Heart right ventricle (tissue), 16 donors: ENCODE measurements around the gene DEPDC7. TPM values are rescaled to one million over a fixed set of nuclear protein-coding genes. Genes with fewer than 3 reads are reported as not detected.

Experiments
- ATAC-seq, 8 donors: fragments of 200-7000 bp; cut with Tn5 transposase; one replicate each; pipeline ENCODE4 v1.9.1; 2020; ENCODE audit warnings: mild to moderate bottlenecking in 8 of 8, moderate library complexity in 8 of 8, moderate number of reproducible peaks in 1 of 8
- DNase-seq, 2 donors: peaks; one replicate each; pipeline ENCODE4 v3.0.0-alpha.2; 2020
- H3K27ac ChIP-seq, 10 donors: fragments of 200-600 bp; sonication (generic) in 2 of 10; one replicate each; pipeline versions ENCODE4 v1.5.0 to v1.8.0; 2020 to 2022; ENCODE audit warnings: mild to moderate bottlenecking in 3 of 10
- H3K27me3 ChIP-seq, 7 donors: fragments of 200-600 bp; one replicate each; pipeline ENCODE4 v1.8.0; 2021 to 2022; ENCODE audit warnings: mild to moderate bottlenecking in 2 of 7
- H3K36me3 ChIP-seq, 9 donors: fragments of 200-600 bp; sonication (generic) in 1 of 9; one replicate each; pipeline versions ENCODE4 v1.5.0 to v1.8.0; 2020 to 2022; ENCODE audit warnings: mild to moderate bottlenecking in 2 of 9
- H3K4me1 ChIP-seq, 9 donors: fragments of 200-600 bp; sonication (generic) in 1 of 9; one replicate each; pipeline versions ENCODE4 v1.5.0 to v1.8.0; 2020 to 2022; ENCODE audit warnings: mild to moderate bottlenecking in 4 of 9
- H3K4me3 ChIP-seq, 10 donors: fragments of 200-600 bp; sonication (generic) in 2 of 10; one replicate each; pipeline versions ENCODE4 v1.5.0 to v1.8.0; 2020 to 2022; ENCODE audit warnings: mild to moderate bottlenecking in 7 of 10, moderate library complexity in 2 of 10
- H3K9me3 ChIP-seq, 11 donors: fragments of 200-600 bp in 10 of 11; sonication (generic) in 2 of 11; one replicate each; pipeline versions ENCODE4 v1.5.0 to v1.8.0; 2013 to 2022; ENCODE audit warnings: mild to moderate bottlenecking in 2 of 11, control low read depth in 1 of 11, moderate library complexity in 1 of 11
- WGBS, 2 donors: extraction: QIAGEN DNeasy Blood & Tissue Kit; methylation state at CpG; one replicate each; pipeline ENCODE4 v1.1.7; 2013; ENCODE audit warnings: inconsistent platforms in 1 of 2; 5-methylcytosine and 5-hydroxymethylcytosine counted together
- intact Hi-C, 10 donors: fragments of 100-400 bp; cut with DNase I; formaldehyde crosslinking; loops; one replicate each; pipeline versions ENCODE4 v1.11.1 to v1.14.2; 2022
- polyA plus RNA-seq, 2 donors: library from polyadenylated mRNA; stranded (reverse); fragments of 200-250 nt; gene quantifications; one replicate each; pipeline ENCODE4 v1.2.3, GENCODE V29; 2013
- total RNA-seq, 10 donors: library from RNA; stranded (reverse); fragmentation: NEBNext Ultra II Directional in 3 of 10; extraction: Animal tissue kit (Norgen Biotek cat#: 25700) in 3 of 10; gene quantifications; one replicate each; pipeline versions ENCODE4 v1.2.1 to v1.2.4, GENCODE V29; 2021 to 2023
- TF ChIP-seq, protein P1 (sequence below), 9 donors: fragments of 200-600 bp; sonication (generic) in 2 of 9; IDR thresholded peaks; one replicate each; pipeline versions ENCODE4 v1.5.0 to v1.8.0; 2021 to 2022; ENCODE audit warnings: antibody characterized with exemption in 9 of 9, mild to moderate bottlenecking in 5 of 9, moderate library complexity in 1 of 9
- donor health status: Arrhythmogenic right ventricular cardiomyopathy.
- donor health status: ischemic (EF 13 %, LVEDD 7.1; RV severe dilation, severe dysfunction).
- donor health status: healthy with polysubstance abuse.
- donor health status: DM: no; HTN: yes; CAD: no.
- donor health status: DM: no; HTN: no; CAD: no.
- donor health status: ischemic (EF 25% LVEDD 6.9; RV normal size, moderate dysfunction).
- donor health status: ischemic (EF 25% LVEDD 5.7; RV mildly dilated, moderate dysfunction).
- donor health status: healthy.
- donor health status: DM: yes; HTN: yes; CAD: no.
- donor health status: Ischemic cardiomyopathy.
- donor health status: ischemic (EF 35%, LVEDD 5.7; RV mildly dilated, moderate dysfunction).
- donor health status: nonischemic (EF 11% LVEDD 7.7; RV severe dilation, severe dysfunction).
- donor health status: DM: yes; HTN: yes; CAD: no.
- donor health status: PGD.
- donor health status: ischemic (EF 29% LVEDD 5.4; RV normal size, mild dysfunction).
- donor health status: nonischemic (EF 23%, LVEDD 6.1; RV moderate dilation, normal function).

The DEPDC7 gene
- total and polyA plus RNA-seq, 12 donors = 0.17 to 1.5 (median 0.31) TPM; not detected in 4

DNA sequence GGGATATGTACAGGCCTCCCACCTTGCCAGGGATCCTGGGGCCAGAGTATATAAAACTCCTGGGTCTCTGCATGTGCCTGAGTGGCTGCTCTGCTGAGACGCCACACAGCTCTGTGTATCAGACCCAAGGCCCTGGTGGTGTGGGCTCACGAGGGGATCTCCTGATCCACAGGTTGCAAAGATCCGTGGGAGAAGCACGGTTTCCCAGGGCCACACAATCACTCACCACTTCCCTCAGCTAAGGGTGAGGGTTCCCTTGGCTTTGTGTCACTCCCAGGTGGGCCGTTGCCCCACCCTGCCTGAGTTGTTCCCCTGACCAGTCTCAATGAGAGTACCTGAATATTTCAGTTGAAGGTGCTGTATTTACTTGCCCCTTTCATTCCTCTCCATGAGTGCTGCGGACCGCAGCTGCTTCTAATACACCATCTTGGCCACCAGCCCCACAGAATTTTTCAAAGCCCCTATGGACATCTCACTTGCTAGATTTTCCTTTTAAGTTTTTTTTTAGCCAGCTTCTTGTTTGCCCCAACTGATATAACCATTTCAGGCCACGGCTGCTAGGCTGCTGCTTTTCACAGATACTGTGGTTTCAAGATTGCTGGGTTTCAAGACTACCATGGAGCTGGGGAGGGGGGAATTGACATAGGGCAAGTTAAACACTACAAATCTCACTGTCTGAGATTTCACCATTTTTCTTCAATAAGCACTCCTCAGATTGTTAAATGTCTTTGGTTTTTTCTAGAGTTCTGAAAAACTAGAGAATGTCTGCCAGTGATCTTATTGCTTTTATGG lies 13.7 kb upstream of the DEPDC7 start:
- 88 to 90% methylated on average over 8 of the region's 8 CpGs for WGBS, 2 donors
- H3K4me3 ChIP-seq = no peak overlapping the region
- H3K27me3 ChIP-seq = no peaks in the 10 kb centered on the region
- no peaks in the 10 kb centered on the region for H3K4me1 ChIP-seq
- TF ChIP-seq, protein P1, sequence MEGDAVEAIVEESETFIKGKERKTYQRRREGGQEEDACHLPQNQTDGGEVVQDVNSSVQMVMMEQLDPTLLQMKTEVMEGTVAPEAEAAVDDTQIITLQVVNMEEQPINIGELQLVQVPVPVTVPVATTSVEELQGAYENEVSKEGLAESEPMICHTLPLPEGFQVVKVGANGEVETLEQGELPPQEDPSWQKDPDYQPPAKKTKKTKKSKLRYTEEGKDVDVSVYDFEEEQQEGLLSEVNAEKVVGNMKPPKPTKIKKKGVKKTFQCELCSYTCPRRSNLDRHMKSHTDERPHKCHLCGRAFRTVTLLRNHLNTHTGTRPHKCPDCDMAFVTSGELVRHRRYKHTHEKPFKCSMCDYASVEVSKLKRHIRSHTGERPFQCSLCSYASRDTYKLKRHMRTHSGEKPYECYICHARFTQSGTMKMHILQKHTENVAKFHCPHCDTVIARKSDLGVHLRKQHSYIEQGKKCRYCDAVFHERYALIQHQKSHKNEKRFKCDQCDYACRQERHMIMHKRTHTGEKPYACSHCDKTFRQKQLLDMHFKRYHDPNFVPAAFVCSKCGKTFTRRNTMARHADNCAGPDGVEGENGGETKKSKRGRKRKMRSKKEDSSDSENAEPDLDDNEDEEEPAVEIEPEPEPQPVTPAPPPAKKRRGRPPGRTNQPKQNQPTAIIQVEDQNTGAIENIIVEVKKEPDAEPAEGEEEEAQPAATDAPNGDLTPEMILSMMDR (IDR thresholded peaks at IDR 0.05) = no peak
- no peak overlapping the region for H3K27ac ChIP-seq
- H3K36me3 ChIP-seq = no peaks in the 10 kb centered on the region
- H3K9me3 ChIP-seq = peaks cover 0 to 11% (median 0%) of the 10 kb centered on the region in 11 donors
- DNase-seq (no peak), ATAC-seq (no peak)
- intact Hi-C loops = no loop called here

DNA sequence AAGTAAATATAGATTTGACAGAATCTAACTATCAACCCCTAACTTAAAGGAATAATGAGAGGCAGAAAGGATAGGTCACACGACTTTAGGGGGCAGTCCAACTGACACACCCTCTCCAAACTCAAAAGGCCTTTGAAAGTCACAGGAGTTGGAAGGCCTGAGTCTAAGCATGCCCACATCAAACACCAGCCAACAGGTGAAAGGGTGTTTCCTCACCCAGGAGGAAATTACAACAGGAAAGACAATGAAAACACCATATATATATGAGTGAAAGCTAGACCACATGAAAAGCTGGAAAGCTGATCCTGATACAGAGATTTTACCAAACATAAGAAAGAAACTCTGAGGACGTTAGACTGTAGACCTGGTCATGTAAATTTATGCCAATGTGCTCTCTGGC lies 10.5 kb upstream of the DEPDC7 start:
- DNase-seq (no peak), ATAC-seq (no peak)
- intact Hi-C loops = no loop called here
- H3K4me1 ChIP-seq = no peaks in the 10 kb centered on the region
- no peaks in the 10 kb centered on the region for H3K9me3 ChIP-seq
- H3K36me3 ChIP-seq = no peaks in the 10 kb centered on the region
- peaks cover 0 to 8% (median 5%) of the 10 kb centered on the region in 7 donors for H3K27me3 ChIP-seq
- no peak overlapping the region for H3K4me3 ChIP-seq
- TF ChIP-seq, protein P1 (IDR thresholded peaks at IDR 0.05) = no peak
- no peak overlapping the region for H3K27ac ChIP-seq
- 60 to 65% methylated on average over 2 of the region's 2 CpGs for WGBS, 2 donors

DNA sequence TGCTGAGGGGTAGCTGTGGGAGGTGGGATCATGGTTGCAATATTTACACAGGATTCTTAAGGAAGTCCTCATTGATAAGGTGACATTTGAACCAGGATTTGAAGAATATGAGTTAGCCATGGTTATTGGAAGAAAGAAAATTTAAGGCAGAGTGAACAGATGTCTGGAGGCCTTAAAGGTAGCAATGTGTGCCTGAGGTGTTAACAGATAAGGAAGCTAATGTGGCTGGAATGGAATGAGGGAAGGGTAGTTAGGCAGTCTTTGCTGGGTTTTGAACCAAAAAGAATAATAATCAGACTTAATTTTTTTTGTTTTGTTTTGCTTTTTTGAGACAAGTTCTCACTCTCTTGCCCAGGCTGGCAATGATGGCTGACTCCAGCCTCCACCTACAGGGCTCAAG lies 9.7 kb upstream of the DEPDC7 start:
- DNase-seq (no peak), ATAC-seq (no peak)
- intact Hi-C loops = no loop called here
- H3K4me1 ChIP-seq = peaks cover 0 to 2% (median 0%) of the 10 kb centered on the region in 9 donors
- no peak overlapping the region for H3K27ac ChIP-seq
- peaks cover 0 to 8% (median 5%) of the 10 kb centered on the region in 7 donors for H3K27me3 ChIP-seq
- no peaks in the 10 kb centered on the region for H3K9me3 ChIP-seq
- H3K4me3 ChIP-seq = no peak overlapping the region
- TF ChIP-seq, protein P1 (IDR thresholded peaks at IDR 0.05) = no peak
- no peaks in the 10 kb centered on the region for H3K36me3 ChIP-seq

DNA sequence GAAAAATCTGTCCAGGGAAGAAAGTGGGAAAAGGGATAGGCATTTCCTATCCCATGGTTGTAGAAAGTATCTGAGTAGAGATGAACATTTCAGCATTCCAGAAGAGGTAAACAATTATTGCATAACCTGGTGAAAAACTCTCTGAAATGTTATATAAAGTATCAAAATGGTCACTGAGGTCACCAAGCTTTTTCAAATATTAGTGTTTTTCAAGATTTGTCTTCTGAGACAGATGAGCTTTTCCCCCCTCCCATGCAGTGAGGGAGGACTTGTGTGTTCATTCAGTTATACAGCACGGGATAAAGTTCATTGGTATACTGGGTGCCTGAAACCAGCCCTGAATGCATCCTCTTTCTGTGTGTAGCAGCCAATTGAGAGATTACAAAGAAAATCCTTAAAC lies 1.9 kb upstream of the DEPDC7 start:
- ATAC-seq (no peak), DNase-seq (no peak)
- intact Hi-C loops = no loop called here
- no peaks in the 10 kb centered on the region for H3K36me3 ChIP-seq
- TF ChIP-seq, protein P1 (IDR thresholded peaks at IDR 0.05) = no peak
- 38 to 52% methylated on average over 1 of the region's 1 CpG for WGBS, 2 donors
- H3K9me3 ChIP-seq = no peaks in the 10 kb centered on the region
- peaks cover 0 to 30% (median 6%) of the 10 kb centered on the region in 9 donors for H3K4me1 ChIP-seq
- H3K27me3 ChIP-seq = peaks cover 0 to 44% (median 28%) of the 10 kb centered on the region in 7 donors
- H3K4me3 ChIP-seq = no peak overlapping the region
- no peak overlapping the region for H3K27ac ChIP-seq
